HG03342 (cell line): ENCODE measurements around the gene GHRHR.

ENCODE experiments used
- ATAC-seq: cut with Tn5 transposase; IDR thresholded peaks from one replicate; pipeline ENCODE4 v1.9.1; 2021; ENCODE audit warnings: mild to moderate bottlenecking, moderate library complexity; ENCODE audit not compliant: unreplicated experiment

The GHRHR gene

DNA sequence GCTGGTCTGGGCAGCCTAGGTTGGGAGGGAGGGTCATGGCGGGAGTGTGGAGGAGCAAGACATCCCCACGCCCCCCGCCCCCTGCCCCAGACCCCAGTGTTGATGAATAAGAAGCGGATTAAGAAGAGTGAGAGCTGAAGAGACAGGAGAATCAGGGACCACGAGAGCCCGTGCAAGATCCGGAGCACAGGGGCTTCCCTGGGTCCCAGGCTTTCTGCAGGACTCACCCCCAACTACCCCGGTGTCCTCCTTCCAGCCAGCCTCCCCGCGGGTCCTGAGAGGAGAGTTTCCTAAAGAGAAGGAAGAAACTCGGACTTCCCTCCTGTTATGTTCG, 20.1 kb downstream of the GHRHR start:
- ATAC-seq = no peak

DNA sequence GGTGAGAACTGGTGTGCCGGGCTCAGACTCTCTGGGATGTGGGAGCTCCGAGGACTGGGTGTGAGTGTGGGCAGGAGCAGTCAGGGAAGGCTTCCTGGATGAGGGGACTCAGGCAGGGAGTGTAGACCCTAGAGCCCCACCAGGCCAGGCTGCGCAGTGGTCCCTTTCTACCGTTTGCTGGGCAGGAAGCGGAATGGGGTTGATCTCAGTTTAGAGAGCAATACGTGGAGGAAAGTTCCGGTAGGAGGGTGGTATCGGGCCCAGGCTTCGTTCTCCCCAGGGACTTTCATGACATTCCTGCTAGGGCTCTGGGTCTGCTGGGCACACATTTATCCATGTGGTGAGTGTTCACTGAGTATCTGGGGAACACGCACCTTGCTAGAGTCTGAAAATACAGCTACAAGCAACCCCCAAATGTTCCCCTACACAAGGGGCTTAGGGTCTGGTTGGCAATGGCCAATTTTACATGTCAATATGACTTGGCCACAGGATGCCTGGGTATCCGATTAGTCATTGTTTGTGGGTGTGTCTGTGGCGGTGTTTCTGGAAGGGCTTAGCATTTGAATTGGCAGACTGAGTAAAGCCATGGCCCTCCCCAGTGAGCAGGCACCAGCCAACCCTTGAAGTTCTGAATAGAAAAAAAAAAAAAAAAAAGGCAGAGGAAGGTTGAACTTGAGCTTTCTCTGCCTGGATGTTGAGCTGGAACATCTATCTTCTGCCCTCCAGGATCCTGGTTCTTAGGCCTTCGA, 20.8 kb downstream of the GHRHR start:
- ATAC-seq = no peak

- ATAC-seq = no peak
Measured at GRCh38 chr7:30985756-30986155, 22.0 kb downstream of the GHRHR start.

DNA sequence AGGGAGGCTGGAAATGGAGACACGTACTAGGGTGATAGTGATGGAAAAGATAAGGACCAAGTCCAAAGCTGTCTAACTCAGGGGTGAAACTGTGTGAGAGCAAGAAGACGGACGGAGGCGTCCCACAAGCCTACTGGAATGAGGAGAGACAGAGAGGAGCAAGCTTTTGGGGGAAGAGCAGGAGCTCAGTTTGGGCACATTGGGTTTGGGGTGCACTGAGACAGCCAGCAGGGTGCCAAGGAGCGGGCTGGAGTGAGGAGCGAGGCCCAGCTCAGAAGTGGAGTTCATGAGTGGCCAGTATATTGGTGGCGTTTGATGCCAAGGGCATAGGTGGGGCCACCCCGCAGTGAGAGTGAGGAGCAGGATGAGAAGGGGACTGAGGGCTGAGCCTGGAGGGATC, 22.6 kb downstream of the GHRHR start:
- ATAC-seq = no peak

GRCh38 chr7:30986738-30987137, 23.0 kb downstream of the GHRHR start:
- ATAC-seq = no peak

- ATAC-seq = no peak
Measured at GRCh38 chr7:30987178-30987577, 23.4 kb downstream of the GHRHR start.

DNA sequence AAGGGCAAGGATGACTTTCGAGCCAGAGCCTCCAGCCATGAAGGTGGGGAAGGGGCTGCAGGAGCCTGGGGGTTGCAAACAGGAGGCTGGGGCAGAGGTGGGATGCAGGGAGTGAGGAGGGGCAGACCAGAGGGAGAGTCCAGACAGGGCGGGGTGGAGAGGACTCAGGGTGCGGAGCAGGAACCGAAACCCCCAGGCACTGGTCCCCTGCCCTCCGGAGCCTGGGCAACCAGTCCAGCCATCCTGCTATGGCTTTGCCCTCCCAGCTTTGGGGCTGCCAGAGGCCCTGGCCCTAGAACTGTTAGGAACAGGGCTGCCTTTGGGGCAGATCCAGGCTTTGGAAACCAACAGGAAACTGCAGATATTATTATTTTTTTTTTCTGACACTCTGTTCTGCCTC, 24.2 kb downstream of the GHRHR start:
- ATAC-seq = no peak

DNA sequence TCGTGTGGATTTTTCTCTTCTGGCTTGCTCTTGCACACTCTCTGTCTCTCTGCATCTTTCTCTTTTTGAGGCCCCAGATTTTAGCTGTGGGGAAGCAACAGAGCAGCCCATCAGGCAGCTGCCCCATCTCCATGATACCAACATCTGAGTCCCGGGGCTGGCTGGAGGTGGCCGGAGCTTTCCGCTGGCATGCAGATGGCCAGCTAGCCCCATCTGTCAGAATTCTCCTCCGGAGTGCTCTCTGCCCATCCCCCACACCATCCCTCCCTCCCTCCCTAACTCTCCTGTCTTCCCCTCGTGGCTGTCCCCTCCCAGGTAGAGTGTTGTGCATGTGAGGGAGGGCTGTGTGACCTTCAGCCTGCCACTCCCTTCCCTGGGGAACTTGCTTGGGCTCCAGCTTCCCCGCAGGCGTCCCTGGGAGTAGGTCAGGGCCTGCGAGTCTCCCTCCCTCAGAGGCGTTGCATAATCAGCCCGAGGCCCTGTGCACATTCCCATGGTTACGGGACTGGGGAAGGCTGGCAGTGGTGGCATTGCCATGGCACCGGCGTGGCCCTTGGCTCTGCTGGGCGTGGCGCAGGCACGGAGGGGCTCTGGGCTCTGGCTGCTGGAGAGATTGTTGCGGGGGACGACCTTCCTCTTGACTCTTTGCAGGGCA, 24.7 kb downstream of the GHRHR start:
- ATAC-seq = no peak

GRCh38 chr7:30989008-30989823, 25.5 kb downstream of the GHRHR start:
- no peak for ATAC-seq

- ATAC-seq = no peak
Measured at GRCh38 chr7:30989824-30990672, 26.3 kb downstream of the GHRHR start.

- ATAC-seq = no peak
Measured at GRCh38 chr7:30990673-30991170, 27.0 kb downstream of the GHRHR start.

DNA sequence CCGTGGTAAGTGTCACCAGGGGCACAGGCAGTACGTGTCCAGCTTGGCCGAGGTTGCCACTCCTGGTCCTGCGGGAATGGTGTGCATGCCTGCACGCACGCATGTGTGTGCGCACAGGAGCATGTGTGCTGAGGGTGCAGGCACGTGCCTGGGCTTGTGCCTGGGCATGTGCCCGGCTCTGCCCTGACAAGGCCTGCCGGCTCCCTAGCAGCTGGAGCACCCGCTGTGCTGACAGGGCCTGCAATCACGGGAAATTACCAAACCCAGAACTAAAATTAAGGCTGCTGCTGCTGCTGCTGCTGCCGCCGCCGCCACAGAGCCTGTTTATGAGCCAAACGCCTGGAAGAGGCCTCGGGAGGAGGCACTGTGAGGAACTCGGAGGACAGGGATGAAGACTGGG, 28.7 kb downstream of the GHRHR start:
- ATAC-seq = no peak

GRCh38 chr7:30994206-30995100, 30.7 kb downstream of the GHRHR start:
- ATAC-seq = no peak

DNA sequence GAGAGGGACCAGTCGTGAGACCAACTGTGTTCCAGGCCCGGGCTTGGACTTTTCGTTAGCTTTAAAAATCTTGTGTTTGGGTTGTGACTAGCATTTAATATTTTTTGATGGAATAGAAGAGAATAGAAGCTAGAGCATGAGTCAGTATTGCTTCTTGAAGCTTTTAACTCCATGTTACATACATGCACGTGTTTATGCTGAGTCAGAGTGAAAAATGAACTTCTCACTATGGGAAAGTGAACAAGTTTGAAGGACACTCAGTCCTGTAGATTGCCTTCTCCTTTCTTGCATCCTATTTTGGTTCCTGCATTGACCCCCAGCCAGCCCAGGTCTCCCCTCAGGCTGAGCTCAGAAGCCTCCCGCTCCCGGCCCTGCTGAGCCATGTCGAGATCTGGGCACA, 31.8 kb downstream of the GHRHR start:
- no peak for ATAC-seq

GRCh38 chr7:30996256-30996655, 32.5 kb downstream of the GHRHR start:
- ATAC-seq = no peak

DNA sequence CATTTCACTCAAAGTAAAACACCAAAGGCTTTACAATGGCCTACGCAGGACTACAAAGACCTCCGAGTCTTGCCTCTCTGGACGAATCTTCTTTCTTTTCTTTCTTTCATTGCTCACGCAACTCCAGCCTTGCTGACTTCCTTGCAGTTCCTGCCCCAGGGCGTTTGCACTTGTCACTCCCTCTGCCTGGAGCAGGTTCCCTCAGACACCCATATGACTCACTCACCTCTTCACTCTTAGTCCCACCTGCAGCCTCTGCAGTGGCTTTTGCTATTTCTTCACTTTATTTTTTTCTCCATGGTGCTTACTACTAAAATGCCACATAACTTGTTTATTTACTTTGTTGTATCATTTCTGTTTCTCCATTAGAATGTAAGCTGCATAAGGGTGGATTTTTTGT, 33.1 kb downstream of the GHRHR start:
- no peak for ATAC-seq

- no peak for ATAC-seq
Measured at GRCh38 chr7:30997316-30997715, 33.6 kb downstream of the GHRHR start.

- ATAC-seq = no peak
Measured at GRCh38 chr7:30998180-30998579, 34.4 kb downstream of the GHRHR start.

- no peak for ATAC-seq
Measured at GRCh38 chr7:31000161-31000693, 36.5 kb downstream of the GHRHR start.

DNA sequence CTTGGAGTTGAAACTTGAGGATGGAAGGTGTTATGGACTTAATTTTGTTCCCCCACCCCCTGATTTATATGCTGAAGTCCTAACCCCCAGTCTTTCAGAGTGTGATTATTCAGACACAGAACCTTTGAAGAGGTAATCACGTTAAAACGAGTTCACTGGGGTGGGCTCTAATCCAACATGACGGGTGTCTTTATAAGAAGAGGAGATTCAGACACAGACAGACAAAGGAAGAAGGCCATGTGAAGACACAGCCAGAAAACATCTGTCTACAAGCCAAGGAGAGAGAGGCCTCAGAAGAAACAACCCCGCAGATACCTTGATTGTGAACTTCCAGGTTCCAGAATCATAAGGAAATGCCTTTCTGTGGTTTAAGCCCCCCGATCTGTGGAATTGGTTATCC, 37.0 kb downstream of the GHRHR start:
- ATAC-seq = no peak
